Muscle of back (tissue), 13 donors: Measurements from ENCODE around the gene ARHGAP25. TPM values are rescaled to one million over a fixed set of nuclear protein-coding genes. Genes with fewer than 3 reads are reported as not detected.
A peak's percentile ranks its signal among the peaks of the same experiment; 100 is the strongest.

Experiments
- DNase-seq, 3 donors: peaks; one replicate each; pipeline versions ENCODE4 v3.0.0 to v3.0.0-alpha.2; 2013
- long read RNA-seq, 9 donors: transcript quantifications; one replicate each; lab custom pipeline, GENCODE V29; 2026
- polyA plus RNA-seq, 10 donors: library from polyadenylated mRNA; unstranded; fragments of 120-200 nt; gene quantifications; one replicate each; pipeline ENCODE4 v1.2.1, GENCODE V29; 2013; ENCODE audit not compliant: insufficient read length in 10 of 10

The ARHGAP25 gene, protein sequence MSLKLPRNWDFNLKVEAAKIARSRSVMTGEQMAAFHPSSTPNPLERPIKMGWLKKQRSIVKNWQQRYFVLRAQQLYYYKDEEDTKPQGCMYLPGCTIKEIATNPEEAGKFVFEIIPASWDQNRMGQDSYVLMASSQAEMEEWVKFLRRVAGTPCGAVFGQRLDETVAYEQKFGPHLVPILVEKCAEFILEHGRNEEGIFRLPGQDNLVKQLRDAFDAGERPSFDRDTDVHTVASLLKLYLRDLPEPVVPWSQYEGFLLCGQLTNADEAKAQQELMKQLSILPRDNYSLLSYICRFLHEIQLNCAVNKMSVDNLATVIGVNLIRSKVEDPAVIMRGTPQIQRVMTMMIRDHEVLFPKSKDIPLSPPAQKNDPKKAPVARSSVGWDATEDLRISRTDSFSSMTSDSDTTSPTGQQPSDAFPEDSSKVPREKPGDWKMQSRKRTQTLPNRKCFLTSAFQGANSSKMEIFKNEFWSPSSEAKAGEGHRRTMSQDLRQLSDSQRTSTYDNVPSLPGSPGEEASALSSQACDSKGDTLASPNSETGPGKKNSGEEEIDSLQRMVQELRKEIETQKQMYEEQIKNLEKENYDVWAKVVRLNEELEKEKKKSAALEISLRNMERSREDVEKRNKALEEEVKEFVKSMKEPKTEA
- 1 to 10 TPM; 3.0 to 7.2 (median 4.2) TPM for polyA plus RNA-seq
- long read RNA-seq, donor 1, result 0 reads
- long read RNA-seq, donor 2, result 0 reads
- long read RNA-seq, donor 3, result 0 reads
- long read RNA-seq, donor 4, partial matches to known transcripts, result 0 of 2 reads
- long read RNA-seq, donor 4, other reads (novel, unspliced or antisense), result 0 of 2 reads
- long read RNA-seq, donor 5, result 0 reads
- long read RNA-seq, donor 6, partial matches to known transcripts, result 0 of 1 reads
- long read RNA-seq, donor 6, other reads (novel, unspliced or antisense), result 0 of 1 reads
- long read RNA-seq, donor 7, partial matches to known transcripts, result 0 of 1 reads
- long read RNA-seq, donor 7, other reads (novel, unspliced or antisense), result 0 of 1 reads
- long read RNA-seq, donor 8, partial matches to known transcripts, result 0 of 2 reads
- long read RNA-seq, donor 8, other reads (novel, unspliced or antisense), result 0 of 2 reads
- long read RNA-seq, donor 9, result 0 reads

DNA sequence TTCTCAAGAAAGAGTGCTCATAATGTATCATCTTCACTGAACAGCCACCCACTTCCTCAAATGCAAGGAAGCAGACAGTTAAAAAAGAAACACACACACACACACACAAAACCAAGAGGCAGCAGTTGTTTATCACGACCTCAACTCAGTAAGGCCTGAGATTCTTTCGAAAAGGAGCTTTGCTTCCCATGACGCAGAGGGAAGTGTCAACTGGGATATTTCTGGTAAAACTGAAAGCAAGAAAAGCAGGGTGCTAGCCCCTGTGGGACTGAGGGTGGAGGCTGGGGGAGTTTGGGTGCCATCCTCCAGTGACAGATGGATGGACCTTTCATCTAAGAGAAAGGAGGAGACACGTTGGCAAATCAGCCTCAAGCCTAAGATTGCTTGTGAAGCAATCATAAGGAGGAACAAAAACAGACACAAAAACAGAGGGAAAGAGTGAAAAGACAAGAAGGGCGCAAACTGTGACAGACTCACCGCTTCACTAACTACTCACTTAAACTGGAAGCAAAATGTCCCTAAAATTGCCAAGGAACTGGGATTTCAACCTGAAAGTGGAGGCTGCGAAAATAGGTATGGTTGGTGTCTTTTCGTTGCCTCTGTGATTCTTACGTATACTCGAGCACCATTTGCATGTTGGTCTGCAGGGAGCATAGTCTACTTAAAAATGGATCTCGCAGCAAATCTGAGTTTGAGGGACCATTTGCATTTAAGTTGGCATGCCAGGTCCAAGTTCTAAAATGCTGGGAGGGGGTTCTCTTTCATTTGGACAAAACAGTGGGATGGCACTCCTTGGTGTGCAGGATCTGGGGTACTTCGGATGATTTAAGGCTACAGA is at the start of gene ARHGAP25:
ARHGAP25 (plus strand) TSS at position 124 of the 838 bp plus-strand sequence; CDS start at position 513, 389 bp downstream.
- peak in 2 of 3 donors; percentile 6 to 41 for DNase-seq

DNA sequence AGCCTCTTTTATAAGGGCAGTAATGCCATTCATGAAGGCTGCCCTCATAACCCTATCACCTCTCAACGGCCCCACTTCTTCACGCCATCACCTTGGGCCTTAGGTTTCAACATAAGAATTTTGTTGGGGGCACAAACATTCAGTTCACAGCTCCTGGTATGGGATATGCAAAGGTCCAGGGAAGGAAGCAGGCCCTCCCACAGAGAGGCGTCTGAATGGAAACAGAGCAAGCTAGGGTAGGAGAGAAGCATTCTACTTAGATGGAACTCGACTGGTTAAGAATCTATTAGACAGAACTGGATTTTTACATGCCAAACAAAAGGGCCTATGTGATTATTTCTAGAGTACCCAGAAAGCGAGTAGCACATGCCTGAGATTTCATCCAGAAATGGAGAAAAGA is 48.4 kb upstream of the ARHGAP25 start:
- DNase-seq, result no peak

DNA sequence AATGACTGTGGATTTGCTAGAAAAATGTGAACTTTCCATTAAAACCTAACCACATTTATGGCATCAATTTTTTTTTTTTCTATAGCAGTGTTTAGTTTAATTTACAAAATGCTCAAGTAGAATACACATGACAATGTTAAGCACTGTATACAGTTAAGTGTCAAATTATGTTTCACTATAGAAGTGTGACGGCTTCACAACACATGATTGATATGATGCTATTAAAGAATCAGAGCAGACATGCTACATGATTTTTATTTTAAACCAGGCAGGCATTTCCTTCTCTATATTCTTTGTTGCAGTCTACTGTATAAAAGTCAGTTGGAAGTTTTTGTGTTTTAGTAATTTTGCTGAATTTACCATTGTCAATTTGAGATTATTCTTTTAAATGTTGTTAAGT is 47.6 kb upstream of the ARHGAP25 start:
- no peak for DNase-seq

DNA sequence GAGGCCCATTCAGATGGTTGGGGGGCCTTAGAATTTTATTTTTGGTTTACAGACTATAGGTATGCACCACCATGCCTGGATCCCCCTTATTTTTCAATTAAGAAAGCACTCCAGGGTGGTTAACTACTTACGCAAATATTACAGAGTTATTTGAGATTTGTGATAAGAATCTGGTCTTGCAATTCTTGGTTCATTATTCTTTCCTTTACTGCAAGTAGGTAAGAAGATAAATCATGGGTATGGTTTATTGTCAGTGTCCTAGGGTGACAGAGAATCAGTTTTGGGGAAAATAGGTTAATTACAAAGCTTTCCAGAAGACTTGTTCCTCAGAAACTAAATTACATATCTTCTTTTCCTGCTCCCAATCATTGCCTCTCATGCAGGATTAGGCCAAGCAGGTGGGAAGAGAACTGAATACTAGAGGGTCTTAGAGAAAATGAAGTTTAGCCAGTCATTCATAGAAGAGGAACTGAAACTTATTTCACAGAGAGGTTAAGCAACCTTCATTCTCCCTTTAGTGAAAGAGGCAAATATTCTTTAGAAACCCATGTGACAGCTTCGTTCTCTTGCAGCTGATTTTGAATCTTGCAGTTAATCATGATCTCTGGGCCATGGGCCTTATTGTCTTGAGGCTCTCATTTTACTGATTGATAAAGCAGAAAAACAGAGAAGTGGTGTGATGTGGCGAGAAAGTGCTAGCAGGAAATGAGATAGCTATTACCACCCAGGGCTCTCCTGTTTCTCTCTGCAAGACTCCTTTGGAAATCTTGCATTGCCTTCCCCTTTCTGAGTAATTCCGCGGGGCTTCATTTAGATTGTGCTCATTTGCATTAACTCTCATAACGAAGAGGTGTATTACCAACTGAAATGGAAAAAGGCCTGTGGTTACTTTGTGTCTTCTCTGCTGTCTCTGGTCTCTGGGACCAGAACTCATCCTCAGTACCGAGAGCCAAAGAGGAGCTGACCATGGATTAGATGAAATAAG is 44.8 kb upstream of the ARHGAP25 start:
- no peak for DNase-seq

DNA sequence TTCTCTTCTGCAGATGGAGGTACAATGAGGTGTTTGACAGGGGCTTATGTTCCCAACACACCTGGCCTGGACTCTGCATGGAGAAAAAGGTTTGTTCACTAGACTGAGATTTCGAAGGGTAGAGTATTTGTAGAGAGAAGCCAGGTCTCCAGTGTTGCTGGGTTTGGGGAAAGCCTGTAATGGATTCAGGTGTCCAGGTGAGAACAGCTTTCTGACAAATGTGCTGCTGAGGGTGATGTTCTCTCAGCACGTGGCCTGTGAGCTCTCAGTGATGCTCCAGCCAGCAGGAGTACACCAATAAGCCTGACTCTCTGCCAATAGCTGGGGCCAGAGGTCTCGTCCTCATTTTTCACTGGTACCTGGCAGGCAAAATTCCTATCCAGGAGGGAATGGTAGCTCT is 43.8 kb upstream of the ARHGAP25 start:
- no peak for DNase-seq

DNA sequence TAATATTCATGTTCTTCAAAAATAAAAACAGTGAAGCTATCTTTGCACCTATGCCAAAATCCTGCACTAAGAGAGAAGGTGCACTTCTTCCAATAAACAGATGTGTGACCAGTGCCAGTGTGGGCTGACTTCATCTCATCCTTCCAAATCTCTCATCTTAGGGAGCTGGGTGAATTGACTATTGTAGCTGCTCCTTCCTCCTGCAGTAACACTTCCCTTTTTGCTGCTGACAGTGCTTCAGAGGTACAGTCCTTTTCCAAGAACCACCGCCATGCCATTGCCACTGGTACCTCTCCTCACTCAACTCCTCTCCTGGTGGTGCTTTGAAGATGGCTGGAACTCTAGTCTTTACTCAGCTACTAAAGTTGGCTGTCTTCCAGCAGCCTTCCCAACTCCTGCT is 42.1 kb upstream of the ARHGAP25 start:
- DNase-seq, result no peak

DNA sequence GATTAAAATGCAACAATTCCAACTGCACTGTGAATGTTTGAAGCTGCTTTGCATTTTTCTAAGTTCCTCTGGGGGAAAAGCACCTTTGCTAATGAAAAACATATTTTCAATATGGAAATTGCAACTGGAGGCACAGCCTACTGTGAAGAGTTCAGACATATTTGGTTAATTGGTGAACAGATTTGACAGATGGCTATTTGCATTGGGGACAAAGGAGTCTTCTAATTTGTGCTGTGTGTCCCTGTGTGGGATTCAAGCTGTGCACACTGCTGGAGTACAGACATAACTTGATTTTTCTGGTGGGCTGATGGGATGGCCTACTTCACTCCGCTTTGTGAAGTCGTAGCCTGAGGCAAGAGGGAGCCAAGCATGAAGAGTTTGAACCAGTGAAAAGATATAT is 40.7 kb upstream of the ARHGAP25 start:
- DNase-seq, result no peak

DNA sequence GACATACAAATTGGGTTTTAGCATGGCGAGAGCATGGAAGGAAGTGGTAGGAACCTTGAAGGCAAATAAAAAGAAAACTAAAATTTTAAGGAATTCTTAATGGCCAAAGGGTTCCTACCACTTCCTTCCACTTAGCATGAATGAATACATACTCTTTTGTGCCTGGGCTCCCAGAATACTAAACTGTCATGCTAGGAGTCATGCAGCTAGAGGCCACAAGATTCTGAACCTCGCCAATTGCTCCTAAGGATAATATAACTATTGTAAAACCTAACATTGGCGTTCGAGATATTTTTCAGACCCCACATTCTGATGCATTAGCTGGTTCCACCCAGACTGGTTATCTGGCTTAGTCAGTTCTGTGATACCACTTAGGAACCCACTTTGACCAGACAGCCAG is 38.6 kb upstream of the ARHGAP25 start:
- no peak for DNase-seq

DNA sequence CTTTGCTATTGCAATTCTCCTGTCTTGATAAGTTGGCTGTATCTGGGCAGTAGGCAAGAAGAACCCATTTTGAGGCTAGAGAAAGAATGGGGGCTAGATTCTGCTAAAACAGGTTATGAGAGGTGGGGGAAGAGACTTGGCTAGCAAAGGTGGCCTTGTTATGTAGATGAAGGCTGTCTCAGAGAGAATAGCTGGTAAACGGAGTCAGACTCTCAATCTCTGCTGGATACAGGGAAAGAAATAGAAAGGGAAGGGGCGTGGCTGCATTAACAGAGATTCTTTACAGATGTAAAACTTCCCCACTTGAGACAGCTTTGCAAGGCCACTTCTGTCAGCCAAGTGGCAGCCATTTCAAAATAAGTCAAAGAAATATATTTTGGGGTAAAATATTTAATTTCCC is 38.1 kb upstream of the ARHGAP25 start:
- DNase-seq, result no peak

DNA sequence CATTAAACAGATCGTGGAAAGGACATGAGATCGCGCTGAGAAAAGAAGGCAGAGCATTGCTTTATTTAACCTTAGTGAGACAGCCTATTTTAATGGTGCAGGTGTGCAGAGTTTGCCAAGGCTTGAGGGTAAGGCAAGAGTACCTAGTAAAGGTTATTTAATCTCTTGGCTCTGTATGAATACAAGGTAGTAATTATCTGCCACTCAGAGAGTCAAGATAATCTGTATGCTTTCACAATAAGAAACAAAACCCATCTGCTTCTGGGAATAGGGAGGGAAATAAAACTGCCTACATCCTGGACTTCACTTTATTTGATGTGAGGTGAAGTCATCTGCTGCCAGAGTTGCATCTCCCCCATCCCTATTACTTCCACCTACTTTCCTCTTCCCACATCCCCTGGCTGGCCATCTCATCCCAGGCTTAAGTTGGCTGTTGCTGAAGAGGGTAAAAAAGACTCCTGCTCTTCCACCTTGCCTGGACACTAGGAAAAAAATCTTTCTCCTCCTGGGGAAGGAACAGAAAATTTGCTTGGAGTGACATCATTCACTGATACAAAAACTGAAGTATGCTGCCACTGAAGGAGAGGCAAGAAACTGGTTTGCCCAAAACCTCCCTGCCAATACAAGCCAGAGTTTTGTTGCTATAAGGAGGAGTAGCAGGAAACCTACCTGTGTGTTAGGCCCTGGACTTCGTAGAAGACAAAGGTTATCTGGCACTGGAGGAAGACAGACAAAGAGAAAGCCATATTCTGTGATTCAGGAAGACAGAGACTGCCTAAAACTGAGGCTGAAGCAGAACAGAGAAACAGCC is 35.8 kb upstream of the ARHGAP25 start:
- no peak for DNase-seq

DNA sequence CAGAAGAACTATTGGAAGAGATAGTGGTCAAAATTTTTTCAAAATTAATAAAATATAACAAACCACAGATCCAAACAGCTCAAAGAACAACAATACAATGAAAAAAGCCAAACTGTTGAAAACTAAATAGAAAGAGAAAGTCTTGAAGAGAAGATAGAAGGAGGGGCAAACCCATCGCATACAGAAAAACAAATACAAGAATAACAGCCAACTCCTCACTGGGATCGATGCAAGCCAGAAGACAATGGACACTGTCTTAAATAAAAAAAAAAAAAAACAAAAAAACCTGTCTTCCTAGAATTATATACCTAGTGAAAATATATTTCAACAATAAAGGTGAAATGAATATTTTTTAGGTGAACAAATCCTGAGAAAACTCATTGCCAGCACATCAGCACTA is 34.1 kb upstream of the ARHGAP25 start:
- DNase-seq, result no peak

DNA sequence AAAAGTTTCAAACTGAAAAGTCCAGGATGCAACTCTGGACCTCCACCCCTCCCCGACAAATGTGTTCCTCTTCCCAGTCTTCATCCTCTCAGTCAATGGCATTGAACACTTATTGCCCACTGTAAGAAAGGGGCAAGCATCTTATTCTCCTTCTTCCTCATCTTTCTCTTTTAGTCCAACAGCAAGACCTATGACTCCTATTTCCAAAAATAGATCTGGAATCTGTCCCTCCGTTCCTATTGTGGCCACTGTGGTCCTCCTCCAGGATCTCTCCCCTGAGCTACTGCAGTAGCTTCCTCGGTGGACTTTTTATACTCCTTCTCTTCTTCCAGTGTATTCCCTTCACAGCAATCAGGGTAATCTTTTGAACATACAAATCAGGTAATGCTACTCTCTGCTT is 28.0 kb upstream of the ARHGAP25 start:
- DNase-seq, result no peak

DNA sequence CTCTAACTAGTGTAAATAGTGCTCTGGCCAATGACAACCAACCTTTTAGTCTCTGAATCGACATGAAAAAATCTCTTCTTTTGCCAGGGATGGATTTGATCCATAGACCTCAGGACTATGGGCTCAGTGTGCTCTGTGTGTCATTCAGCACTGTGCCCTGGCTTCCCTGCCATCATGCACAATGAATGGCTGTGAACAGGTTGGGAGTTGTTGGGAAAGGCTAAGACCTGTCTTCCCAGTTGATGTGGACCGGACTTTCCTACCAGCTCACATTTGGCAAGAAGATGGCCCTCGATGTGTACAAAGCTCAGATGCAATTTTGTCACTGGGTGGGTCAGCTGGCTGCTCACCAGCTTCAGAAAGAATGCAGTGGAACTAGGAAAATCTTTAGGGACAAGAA is 26.0 kb upstream of the ARHGAP25 start:
- DNase-seq, result no peak

DNA sequence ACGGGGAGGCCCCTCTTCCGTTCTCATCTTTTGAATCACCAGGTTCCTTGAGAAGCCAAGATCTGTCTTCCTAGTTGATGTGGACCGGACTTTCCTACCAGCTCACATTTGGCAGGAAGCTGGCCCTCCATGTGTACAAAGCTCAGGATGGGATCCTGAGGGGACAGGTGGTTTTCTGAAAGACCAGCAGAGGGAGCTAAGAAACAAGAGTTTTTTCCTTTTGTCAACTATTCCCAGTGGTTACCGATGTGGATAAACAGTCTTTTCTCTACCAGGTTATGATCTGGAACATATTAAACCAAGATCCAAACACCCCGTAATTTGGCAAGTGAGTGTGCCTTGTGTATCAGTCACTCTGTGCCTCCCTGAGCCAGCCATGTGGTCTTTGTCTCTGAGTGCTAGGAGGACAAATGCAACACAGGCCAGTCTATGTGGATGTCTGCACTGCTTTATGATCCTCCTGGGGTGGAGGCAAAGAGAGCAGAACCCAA is 25.1 kb upstream of the ARHGAP25 start:
- DNase-seq, result peak in 1 of 3 donors; percentile 46

DNA sequence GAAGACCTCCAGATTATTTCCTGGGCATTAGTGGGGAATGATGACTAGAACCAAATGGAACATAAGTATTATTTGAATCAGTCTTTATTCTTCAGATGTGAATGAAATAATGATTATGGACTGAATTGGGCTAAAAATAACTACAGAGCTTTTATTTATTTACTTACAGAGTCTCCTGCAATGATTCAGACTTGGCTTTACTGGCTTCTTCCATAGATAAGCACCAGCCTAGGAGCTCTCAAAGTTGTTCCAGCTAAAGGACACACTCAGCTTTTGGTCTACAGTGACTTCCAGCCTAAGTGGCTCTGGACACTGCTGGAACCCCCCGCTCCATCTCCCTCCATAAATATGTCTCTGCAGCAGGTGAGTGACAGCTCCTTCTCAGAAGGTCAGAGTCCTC is 24.3 kb upstream of the ARHGAP25 start:
- no peak for DNase-seq

DNA sequence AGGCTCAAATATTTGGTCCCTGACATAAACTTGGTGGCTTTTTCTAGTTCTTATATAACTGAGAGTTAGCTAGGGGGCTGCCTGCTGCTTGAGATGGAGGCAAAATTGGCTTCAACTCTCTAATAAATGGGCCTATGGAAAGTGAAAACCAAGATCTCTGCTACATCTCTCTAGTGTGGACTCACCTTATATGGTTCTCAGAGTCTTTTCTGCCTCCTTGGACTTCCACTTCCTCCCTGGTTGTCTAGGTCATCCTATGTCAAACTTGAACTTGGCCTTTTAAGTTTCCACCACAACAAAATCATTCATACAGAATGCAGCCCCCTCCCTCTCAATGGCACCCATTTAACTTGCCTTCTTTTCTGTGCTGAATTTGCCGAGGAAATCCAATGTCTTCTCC is 23.9 kb upstream of the ARHGAP25 start:
- DNase-seq, result no peak

DNA sequence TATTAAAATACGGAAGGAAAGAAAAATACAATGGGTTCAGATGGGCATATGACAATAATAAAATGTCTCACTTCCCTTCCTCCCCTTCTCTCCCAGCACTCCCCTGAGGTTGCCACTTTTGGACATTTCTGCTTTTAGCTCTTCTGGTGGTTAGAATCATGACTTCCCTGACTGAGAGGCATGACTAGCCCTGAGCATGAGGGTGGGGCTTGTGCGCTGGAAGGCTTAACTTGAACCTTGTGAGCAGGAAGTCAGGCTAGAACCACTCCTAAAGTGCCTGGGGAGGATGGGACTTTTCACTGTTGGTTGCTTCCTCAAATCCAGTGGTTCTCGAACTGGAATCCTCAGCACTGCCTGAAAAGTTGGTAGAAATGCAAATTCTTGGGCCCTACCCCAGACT is 19.7 kb upstream of the ARHGAP25 start:
- peak in 2 of 3 donors; percentile 7 to 51 for DNase-seq

DNA sequence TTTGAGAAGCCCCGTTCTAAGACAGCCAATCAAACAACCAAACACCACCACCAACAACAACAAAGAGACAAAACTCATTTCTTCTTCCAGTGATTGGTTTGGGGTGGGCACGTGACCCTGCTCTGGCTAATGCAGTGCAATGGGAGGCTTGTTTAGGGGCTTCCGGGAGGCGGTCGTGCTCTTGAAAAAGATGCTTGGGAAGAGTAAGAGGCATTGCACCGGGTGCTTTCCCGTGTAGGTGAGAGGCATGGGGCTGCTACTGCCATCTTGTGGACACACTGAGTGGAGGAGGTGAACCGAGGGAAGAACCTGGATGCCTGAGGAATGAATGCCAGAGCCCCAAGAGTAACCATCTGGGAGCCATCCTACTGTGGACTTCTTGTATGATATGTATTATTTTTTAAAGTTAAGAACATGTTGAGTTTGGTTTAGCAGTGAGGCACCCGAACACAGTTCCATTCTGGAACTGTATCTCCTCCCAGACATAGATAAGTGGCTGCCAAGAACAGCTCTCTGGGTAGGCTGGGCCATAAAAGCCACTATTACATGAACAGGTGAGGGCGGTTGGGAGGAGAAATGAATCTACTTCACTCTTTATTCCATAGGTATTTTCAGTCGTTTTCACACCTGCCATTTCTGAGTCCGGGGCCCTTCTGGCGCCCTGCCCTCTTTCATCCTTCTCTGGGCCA is 19.1 kb upstream of the ARHGAP25 start:
- DNase-seq, result peak in 2 of 3 donors; percentile 8 to 55
